Amniotic stem cell (primary cell): ENCODE data around the gene TC2N.
"Not testable (repeated sequence)": the region's sequence is repeated elsewhere in the genome, so short reads cannot be mapped to it uniquely, and the experiment has no call there.

Source experiments
- DNase-seq: peaks from one replicate; lab custom pipeline; 2025; lab: John Stamatoyannopoulos, UW

TC2N gene

DNA sequence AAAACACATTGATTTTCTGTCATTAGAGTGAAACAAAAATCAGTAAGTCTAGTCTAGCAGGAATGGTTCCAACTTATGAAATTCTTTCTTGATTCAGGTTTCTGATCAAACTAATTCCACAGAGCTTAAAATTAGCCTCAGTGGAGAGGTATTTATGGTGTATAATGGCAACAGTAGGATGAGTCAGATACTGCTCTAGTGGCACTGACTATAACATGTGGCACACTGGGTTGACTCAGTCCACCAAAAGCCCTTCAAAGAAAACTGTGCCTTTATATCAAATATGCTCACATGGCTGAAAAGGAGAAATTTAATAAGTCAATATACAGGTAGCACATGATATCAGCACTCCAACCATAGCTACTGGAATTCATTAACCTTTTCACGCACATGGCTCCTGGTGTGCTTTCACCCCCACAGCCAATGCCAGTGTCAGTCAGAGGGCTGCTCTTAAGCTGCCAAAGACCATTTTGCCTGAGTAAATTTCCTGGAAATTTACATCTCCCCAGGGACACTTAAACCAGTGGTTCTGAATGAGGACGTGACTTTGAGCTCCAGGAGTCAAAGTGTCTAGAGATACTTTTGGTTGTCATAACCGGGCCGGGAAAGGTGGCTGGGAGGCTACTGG, 113.7 kb downstream of the TC2N start:
- no peak for DNase-seq

GRCh38 chr14:91752961-91753360, 114.4 kb downstream of the TC2N start:
- no peak for DNase-seq

- no peak for DNase-seq
Measured at GRCh38 chr14:91751719-91752118, 115.6 kb downstream of the TC2N start.

DNA sequence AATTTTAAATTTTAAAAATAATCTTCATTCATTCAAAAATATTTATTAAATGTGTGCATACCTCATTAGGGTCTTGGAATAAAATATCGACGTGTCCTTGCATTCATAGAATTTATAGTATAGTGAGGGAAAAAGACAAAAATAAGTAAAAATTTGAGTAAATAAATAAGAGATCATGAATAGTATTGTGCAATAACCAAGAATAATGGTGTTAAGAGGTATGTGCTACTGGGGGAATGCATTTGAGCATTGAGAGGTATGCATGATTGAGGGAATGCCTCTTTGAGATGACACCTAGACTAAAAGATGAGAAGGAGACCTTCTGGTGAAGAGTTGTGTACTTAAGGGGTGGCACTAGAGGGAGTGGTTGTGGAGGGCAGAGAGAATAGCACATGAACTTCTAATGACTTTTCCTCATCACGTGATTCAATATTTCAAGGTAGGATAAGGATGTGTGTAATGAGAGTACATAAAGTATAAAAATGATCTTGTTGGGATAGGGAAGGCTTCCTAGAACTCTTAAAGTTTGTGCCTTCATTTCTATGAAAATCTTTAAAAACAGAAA, 116.6 kb downstream of the TC2N start:
- no peak for DNase-seq

GRCh38 chr14:91749868-91750267, 117.5 kb downstream of the TC2N start:
- no peak for DNase-seq

GRCh38 chr14:91748049-91748448, 119.3 kb downstream of the TC2N start:
- no peak for DNase-seq

- DNase-seq: no peak
Measured at GRCh38 chr14:91745344-91745743, 122.0 kb downstream of the TC2N start.

DNA sequence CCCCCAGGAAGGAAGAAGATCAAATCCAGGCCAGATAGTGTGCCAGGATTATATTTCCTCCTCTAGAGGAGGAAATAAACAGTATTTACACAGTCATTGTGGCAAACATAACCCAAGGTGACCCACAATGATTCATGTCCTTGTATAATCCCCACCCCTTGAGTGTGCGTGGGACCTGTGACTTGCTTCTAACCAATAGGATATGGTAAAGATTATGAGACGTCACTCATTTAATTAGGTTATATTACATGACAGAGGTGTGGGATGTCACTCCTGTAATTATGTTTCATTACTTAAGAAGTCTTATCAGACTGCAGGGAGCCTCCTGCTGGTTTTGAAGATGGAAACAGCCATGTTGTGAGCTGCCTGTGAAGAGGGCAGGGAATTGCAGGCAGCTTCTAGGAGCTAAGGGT, 123.3 kb downstream of the TC2N start:
- no peak for DNase-seq

DNA sequence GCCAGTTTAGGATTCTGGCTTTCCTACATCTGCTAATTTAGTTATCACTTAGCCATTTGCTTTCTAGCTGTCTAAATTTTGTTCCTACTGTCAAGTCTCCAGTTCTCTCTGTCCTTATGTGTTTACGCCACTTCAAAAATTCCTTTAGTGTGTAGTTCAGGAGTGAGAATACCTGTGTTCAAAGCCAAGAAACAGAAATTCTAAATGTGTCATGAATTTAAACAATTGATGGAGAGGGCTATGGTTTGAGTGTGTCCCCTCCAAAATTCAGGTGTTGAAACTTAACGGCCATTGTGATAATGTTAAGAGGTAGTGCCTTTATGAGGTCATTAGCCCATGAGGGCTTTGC, 124.1 kb downstream of the TC2N start:
- no peak for DNase-seq

DNA sequence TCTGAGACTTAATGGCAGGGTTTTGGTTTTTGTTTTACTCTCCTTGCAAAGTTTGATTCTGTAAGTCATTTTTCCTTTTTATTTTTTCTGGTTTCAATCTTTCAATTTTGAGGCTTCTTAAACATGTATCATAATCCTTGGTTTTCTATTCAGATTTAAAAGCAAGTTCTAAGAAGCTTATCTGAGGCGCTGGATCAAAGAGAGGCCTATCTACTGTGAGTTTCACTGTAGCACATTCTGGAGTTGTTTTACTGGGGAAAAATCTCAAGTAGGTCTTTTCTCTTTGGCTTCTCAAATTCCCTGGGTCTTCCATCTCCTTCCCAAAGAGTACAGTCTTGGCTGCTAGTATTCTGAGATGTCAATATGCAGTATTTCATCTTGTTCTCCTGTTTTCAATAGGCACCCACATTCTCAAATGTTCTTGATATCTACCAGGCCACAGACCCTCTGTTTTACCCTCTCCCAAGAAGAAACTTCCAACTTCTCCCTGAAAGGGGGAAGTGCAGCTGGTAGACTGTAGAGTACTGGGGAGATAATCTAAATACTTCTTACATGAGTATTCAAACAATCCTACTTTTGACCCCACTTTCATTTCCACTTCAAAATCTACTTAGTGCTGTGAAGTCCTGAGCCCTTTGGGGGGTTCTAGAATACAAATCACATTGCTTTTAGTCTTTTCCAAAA, 124.6 kb downstream of the TC2N start:
- no peak for DNase-seq

DNA sequence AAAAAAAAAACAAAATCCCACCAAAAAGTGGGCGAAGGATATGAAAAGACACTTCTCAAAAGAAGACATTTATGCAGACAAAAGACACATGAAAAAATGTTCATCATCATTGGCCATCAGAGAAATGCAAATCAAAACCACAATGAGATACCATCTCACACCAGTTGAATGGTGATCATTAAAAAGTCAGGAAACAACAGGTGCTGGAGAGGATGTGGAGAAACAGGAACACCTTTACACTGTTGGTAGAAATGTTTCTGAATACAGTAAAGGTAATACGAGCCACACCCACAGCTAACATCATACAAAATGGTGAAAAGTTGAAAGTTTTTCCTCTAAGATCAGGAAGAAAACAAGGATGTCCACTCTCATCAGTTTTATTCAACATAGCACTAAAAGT, 127.5 kb downstream of the TC2N start:
- DNase-seq: not testable (repeated sequence)

- DNase-seq: no peak
Measured at GRCh38 chr14:91737619-91738018, 129.7 kb downstream of the TC2N start.

DNA sequence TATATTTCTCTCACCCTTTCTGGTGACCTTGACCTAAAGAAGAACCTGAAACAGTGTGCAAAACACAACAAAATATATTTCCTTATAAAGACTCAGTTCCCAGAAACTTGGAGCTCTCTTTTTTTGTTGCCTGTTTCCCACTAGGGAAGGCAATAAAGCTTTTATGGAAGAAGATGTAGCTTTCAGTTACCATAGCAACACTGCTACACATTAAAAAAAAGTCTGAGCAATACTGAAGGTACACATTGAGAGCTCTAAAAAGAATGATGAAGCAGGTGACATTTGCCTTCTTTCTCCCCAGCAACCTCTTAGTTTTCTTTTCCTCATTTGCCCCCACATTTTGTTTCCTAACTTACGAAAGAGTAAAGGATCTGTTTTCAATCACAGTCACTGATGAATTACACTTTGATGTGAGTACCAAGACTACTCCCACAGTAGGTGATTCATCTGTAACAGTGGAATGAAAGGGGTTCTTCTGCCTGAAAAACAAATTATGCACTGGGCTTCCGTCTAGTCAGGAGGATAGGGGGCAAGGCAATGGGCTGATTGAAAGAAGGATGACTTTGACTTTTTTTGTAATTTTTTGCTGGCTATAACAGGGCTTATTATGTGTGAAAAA, 134.4 kb downstream of the TC2N start:
- no peak for DNase-seq

DNA sequence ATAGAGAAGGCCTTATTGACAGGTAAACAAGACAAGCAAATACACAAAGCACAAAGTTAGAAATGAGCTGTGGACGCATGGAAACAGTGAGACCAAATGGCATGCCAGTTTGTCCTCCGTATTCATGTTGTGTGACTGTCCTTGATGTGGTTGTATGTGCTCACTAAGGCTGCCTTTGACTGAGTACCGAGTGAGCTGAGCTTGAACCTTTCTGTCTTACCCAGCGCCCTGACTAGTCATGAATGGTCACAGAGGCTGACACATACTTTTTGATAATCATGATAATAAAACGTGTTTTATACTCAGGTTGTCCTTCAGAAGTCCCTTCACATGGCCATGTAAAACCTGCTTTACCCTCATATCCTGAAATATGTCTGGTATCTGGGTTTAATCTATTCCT, 134.9 kb downstream of the TC2N start:
- no peak for DNase-seq

- no peak for DNase-seq
Measured at GRCh38 chr14:91731986-91732385, 135.3 kb downstream of the TC2N start, which contains the start of gene CATSPERB. CATSPERB (minus strand) TSS chr14:91732086; CDS start chr14:91729479, 2,607 bp downstream.

- no peak for DNase-seq
Measured at GRCh38 chr14:91731018-91731417, 136.3 kb downstream of the TC2N start.

DNA sequence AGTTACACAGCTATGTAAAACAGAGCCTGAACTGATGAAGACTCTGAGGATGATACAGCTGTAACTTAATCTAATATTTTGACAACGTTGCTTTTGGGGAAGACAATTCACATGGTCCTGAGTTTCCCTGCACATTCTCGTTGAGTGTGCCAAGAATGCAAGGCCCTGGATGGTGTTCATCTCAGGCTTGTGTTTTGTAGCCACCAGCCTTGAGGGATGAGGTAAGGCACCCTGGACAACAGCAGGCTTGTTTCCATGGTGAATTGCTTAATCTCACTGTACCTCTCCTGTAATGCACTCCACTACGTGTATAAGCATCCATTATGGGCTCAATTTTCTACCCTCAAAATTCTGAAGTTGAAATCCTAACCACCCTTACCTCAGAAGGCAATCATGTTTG, 137.6 kb downstream of the TC2N start:
- DNase-seq: no peak
